H1 (cell line): ENCODE data around the gene GLB1L2. TPM values are rescaled to one million over a fixed set of nuclear protein-coding genes. Genes with fewer than 3 reads are reported as not detected.

Source experiments
- CHD7 ChIP-seq: fragments of 300-600 bp; sonication (generic); IDR thresholded peaks from 2 replicates; pipeline ENCODE4 v1.7.1; 2012; ENCODE audit warnings: low read length, moderate library complexity, mild to moderate bottlenecking, inconsistent platforms; ENCODE audit not compliant: insufficient replicate concordance
- FOSL1 ChIP-seq: IDR thresholded peaks from 2 replicates; pipeline ENCODE4 v1.6.1; 2011; ENCODE audit warnings: mild to moderate bottlenecking, low read depth, low read length, moderate library complexity; ENCODE audit not compliant: insufficient read depth
- GABPA ChIP-seq: IDR thresholded peaks from 2 replicates; pipeline ENCODE4 v1.6.1; 2011; ENCODE audit warnings: mild to moderate bottlenecking, low read length, moderate library complexity, borderline replicate concordance; ENCODE audit not compliant: insufficient read depth
- HDAC2 ChIP-seq, 2 experiments: fragments of 300-600 bp in 1 of 2; sonication (generic) in 1 of 2; IDR thresholded peaks; 2 replicates each; pipeline ENCODE4 v1.6.1; 2011 to 2012; ENCODE audit warnings: low read depth in 2 of 2, low read length in 2 of 2, mild to moderate bottlenecking in 2 of 2, moderate library complexity in 2 of 2, borderline replicate concordance in 1 of 2, inconsistent platforms in 1 of 2
- JUND ChIP-seq: IDR thresholded peaks from 2 replicates; pipeline ENCODE4 v1.6.1; 2011; ENCODE audit warnings: mild to moderate bottlenecking, improper control_type of control experiment, low read length
- PHF8 ChIP-seq: fragments of 200-600 bp; sonication (generic); conservative IDR thresholded peaks from 2 replicates; pipeline ENCODE4 v1.7.1; 2012; ENCODE audit warnings: low read depth, mild to moderate bottlenecking, inconsistent platforms, low read length, moderate library complexity
- SAP30 ChIP-seq: fragments of 300-600 bp; sonication (generic); IDR thresholded peaks from 2 replicates; pipeline ENCODE4 v1.7.1; 2012; ENCODE audit warnings: low read length, moderate library complexity, mild to moderate bottlenecking, inconsistent platforms; ENCODE audit not compliant: insufficient read depth, insufficient replicate concordance
- SP2 ChIP-seq: IDR thresholded peaks from 2 replicates; pipeline ENCODE4 v1.6.1; 2012; ENCODE audit warnings: mild to moderate bottlenecking, low read length, inconsistent platforms
- YY1 ChIP-seq: IDR thresholded peaks from 2 replicates; pipeline ENCODE4 v1.6.1; 2011; ENCODE audit warnings: low read depth, mild to moderate bottlenecking, low read length
- polyA plus RNA-seq, 7 experiments: library from polyadenylated mRNA; depleted of rRNA in 3 of 7; stranded (reverse) in 5 of 7; unstranded in 2 of 7; fragments of >200 nt in 5 of 7; fragments of 200-250 nt in 2 of 7; gene quantifications; 1 replicate in 5 of 7; 2 replicates in 1 of 7; 4 replicates in 1 of 7; pipeline versions ENCODE4 v1.2.1 to v1.2.3, GENCODE V29; 2011 to 2013; ENCODE audit warnings: missing spikeins in 2 of 7, mixed read lengths in 2 of 7
- total RNA-seq: library from RNA; stranded (reverse); fragmentation: NEBNext Ultra II Directional; extraction: Animal tissue kit (Norgen Biotek cat#: 25700); gene quantifications from 2 replicates; pipeline ENCODE4 v1.2.1, GENCODE V29; 2021

GLB1L2 gene
- total and polyA plus RNA-seq, 2 of the 8 experiments (the other 6 are each of a cell fraction or from before 2014, with no cell fraction given), result 4.4 to 7.9 TPM

GRCh38 chr11:134413826-134414731 is 82.3 kb downstream of the GLB1L2 start (continued):
- TF ChIP-seq CHD7 (no peak), JUND (no peak), FOSL1 (no peak), GABPA (no peak), PHF8 (no peak), HDAC2 (IDR thresholded peaks at IDR 0.05; ENCODE audit: borderline replicate concordance in 1 of 2, low read depth in 2 of 2, low read length in 2 of 2) (no peak), YY1 (no peak), SP2 (no peak), SAP30 (no peak)
